H1 (cell line): ENCODE results near the gene CDH8. TPM values are rescaled to one million over a fixed set of nuclear protein-coding genes. Genes with fewer than 3 reads are reported as not detected.

ENCODE experiments used
- CTCF ChIA-PET: fragments of 300-600 bp; sonication (Branson Sonifier 250); formaldehyde crosslinking; loops from one replicate; lab custom pipeline; 2021; ENCODE audit not compliant: partially characterized antibody; lab: Charles Lee
- POLR2A ChIA-PET: fragments of 300-600 bp; sonication (Branson Sonifier 250); formaldehyde crosslinking; loops from one replicate; lab custom pipeline; 2021; ENCODE audit warnings: inconsistent platforms; ENCODE audit not compliant: partially characterized antibody; lab: Charles Lee
- DNase-seq, 2 experiments: peaks; one replicate each; pipeline versions ENCODE4 v3.0.0 to v3.0.0-alpha.2; 2010 to 2022; ENCODE audit warnings: low spot score in 2 of 2, low read depth in 1 of 2, mixed read lengths in 1 of 2
- FAIRE-seq: peaks from 2 replicates; lab custom pipeline; 2011; peaks lifted over from hg19 to GRCh38; lab: Jason Lieb, UNC
- H2AFZ ChIP-seq: 2 replicates; pipeline ENCODE4 v1.8.1; 2012; ENCODE audit warnings: low read length, inconsistent platforms
- H2AK5ac ChIP-seq: 2 replicates; pipeline ENCODE4 v1.6.1; 2013; ENCODE audit warnings: low read depth, low read length
- H2BK120ac ChIP-seq: replicated peaks from 2 replicates; pipeline ENCODE3; 2013; ENCODE audit warnings: low read depth, low read length, inconsistent platforms
- H2BK12ac ChIP-seq: 2 replicates; pipeline ENCODE4 v1.6.1; 2013; ENCODE audit warnings: low read depth, low read length
- H2BK15ac ChIP-seq: 2 replicates; pipeline ENCODE4 v1.6.1; 2013; ENCODE audit warnings: low read length
- H2BK20ac ChIP-seq: 2 replicates; pipeline ENCODE4 v1.6.1; 2013; ENCODE audit warnings: low read length
- H2BK5ac ChIP-seq: 2 replicates; pipeline ENCODE4 v1.6.1; 2013; ENCODE audit warnings: low read depth, low read length
- H3K14ac ChIP-seq: 2 replicates; pipeline ENCODE4 v1.6.1; 2013; ENCODE audit warnings: inconsistent platforms; ENCODE audit not compliant: insufficient read length
- H3K18ac ChIP-seq: 2 replicates; pipeline ENCODE4 v1.6.1; 2013; ENCODE audit warnings: low read length; ENCODE audit errors: extremely low read depth
- H3K23ac ChIP-seq: 2 replicates; pipeline ENCODE4 v1.6.1; 2013; ENCODE audit warnings: inconsistent platforms; ENCODE audit not compliant: insufficient read length
- H3K23me2 ChIP-seq: 2 replicates; pipeline ENCODE4 v1.6.1; 2013; ENCODE audit warnings: low read depth, low read length
- H3K27ac ChIP-seq: 2 replicates; pipeline ENCODE4 v1.6.1; 2011; ENCODE audit warnings: low read depth, low read length, inconsistent platforms
- H3K27me3 ChIP-seq, 4 experiments: replicated peaks in 1 of 4; 1 replicate in 1 of 4; 2 replicates in 3 of 4; pipeline versions ENCODE4 v1.6.1 to v1.8.1; 2011 to 2013; ENCODE audit warnings: low read length in 3 of 4, mild to moderate bottlenecking in 3 of 4, inconsistent platforms in 2 of 4, mixed read lengths in 2 of 4, moderate library complexity in 1 of 4; ENCODE audit not compliant: control insufficient read depth in 3 of 4, insufficient read depth in 3 of 4; ENCODE audit errors: extremely low read depth in 1 of 4
- H3K36me3 ChIP-seq, 4 experiments: 2 replicates each; pipeline versions ENCODE4 v1.6.1 to v1.8.1; 2011 to 2013; ENCODE audit warnings: mild to moderate bottlenecking in 4 of 4, low read length in 3 of 4, moderate library complexity in 2 of 4, control low read depth in 1 of 4, inconsistent platforms in 1 of 4; ENCODE audit not compliant: insufficient read depth in 4 of 4, control insufficient read depth in 2 of 4
- H3K4ac ChIP-seq: replicated peaks from 2 replicates; pipeline ENCODE3; 2013; ENCODE audit warnings: low read length, low read depth, mixed read lengths, inconsistent platforms; ENCODE audit not compliant: insufficient read length
- H3K4me1 ChIP-seq, 4 experiments: replicated peaks in 1 of 4; 1 replicate in 1 of 4; 2 replicates in 3 of 4; pipeline versions ENCODE4 v1.6.1 to v1.8.1; 2011 to 2013; ENCODE audit warnings: low read length in 3 of 4, inconsistent platforms in 2 of 4, mixed read lengths in 1 of 4; ENCODE audit not compliant: insufficient read depth in 4 of 4, control insufficient read depth in 3 of 4
- H3K4me2 ChIP-seq, 2 experiments: 2 replicates each; pipeline versions ENCODE4 v1.6.1 to v1.8.1; 2011 to 2013; ENCODE audit warnings: low read depth in 2 of 2, low read length in 2 of 2, control low read depth in 1 of 2, inconsistent platforms in 1 of 2, mild to moderate bottlenecking in 1 of 2; ENCODE audit not compliant: insufficient read depth in 1 of 2
- H3K4me3 ChIP-seq, 4 experiments: fragments of 200-600, 300-600 bp in 1 of 4; sonication (generic), shearing (Covaris generic), sonication (Bioruptor Twin) in 1 of 4; 2 replicates each; pipeline versions ENCODE4 v1.5.1 to v1.8.1; 2011 to 2016; ENCODE audit warnings: low read length in 4 of 4, low read depth in 3 of 4, control low read depth in 2 of 4, inconsistent platforms in 2 of 4, mild to moderate bottlenecking in 2 of 4, mixed read lengths in 1 of 4, moderate library complexity in 1 of 4; ENCODE audit not compliant: insufficient read depth in 2 of 4; ENCODE audit errors: extremely low read depth in 1 of 4
- H3K56ac ChIP-seq: replicated peaks from 2 replicates; pipeline ENCODE3; 2013; ENCODE audit warnings: low read depth, mild to moderate bottlenecking, mixed read lengths, low read length, inconsistent platforms; ENCODE audit not compliant: insufficient read length
- H3K79me1 ChIP-seq: 2 replicates; pipeline ENCODE4 v1.6.1; 2013; ENCODE audit warnings: low read depth, low read length, control low read depth
- H3K79me2 ChIP-seq, 2 experiments: 2 replicates each; pipeline versions ENCODE4 v1.6.1 to v1.8.1; 2012 to 2013; ENCODE audit warnings: low read length in 2 of 2, mild to moderate bottlenecking in 2 of 2, inconsistent platforms in 1 of 2; ENCODE audit not compliant: insufficient read depth in 2 of 2, control insufficient read depth in 1 of 2
- H3K9ac ChIP-seq, 4 experiments: replicated peaks in 1 of 4; 1 replicate in 1 of 4; 2 replicates in 3 of 4; pipeline versions ENCODE4 v1.6.1 to v1.8.1; 2011 to 2013; ENCODE audit warnings: low read depth in 3 of 4, low read length in 3 of 4, control low read depth in 2 of 4, mild to moderate bottlenecking in 2 of 4, moderate library complexity in 2 of 4, inconsistent platforms in 1 of 4; ENCODE audit errors: extremely low read depth in 1 of 4
- H3K9me3 ChIP-seq, 2 experiments: 2 replicates each; pipeline versions ENCODE4 v1.6.1 to v1.8.1; 2012 to 2013; ENCODE audit warnings: mild to moderate bottlenecking in 2 of 2, moderate library complexity in 2 of 2, control low read depth in 1 of 2, inconsistent platforms in 1 of 2, low read depth in 1 of 2, low read length in 1 of 2, mixed read lengths in 1 of 2; ENCODE audit not compliant: insufficient read depth in 2 of 2
- H4K20me1 ChIP-seq, 2 experiments: replicated peaks in 1 of 2; 2 replicates each; pipeline versions ENCODE3 to v1.8.1; 2011 to 2013; ENCODE audit warnings: inconsistent platforms in 2 of 2, low read length in 2 of 2, mild to moderate bottlenecking in 1 of 2; ENCODE audit not compliant: insufficient read depth in 2 of 2, control insufficient read depth in 1 of 2
- H4K5ac ChIP-seq: 2 replicates; pipeline ENCODE4 v1.6.1; 2013; ENCODE audit warnings: low read length, low read depth, mixed read lengths, inconsistent platforms; ENCODE audit not compliant: insufficient read length
- H4K8ac ChIP-seq: 2 replicates; pipeline ENCODE4 v1.8.0; 2013; ENCODE audit warnings: mild to moderate bottlenecking, moderate library complexity, low read length, inconsistent platforms; ENCODE audit not compliant: insufficient read depth; ENCODE audit errors: extremely low read depth
- H4K91ac ChIP-seq: replicated peaks from 2 replicates; pipeline ENCODE3; 2013; ENCODE audit warnings: low read length, mixed read lengths, inconsistent platforms; ENCODE audit not compliant: insufficient read length
- ASH2L ChIP-seq: fragments of 200-600, 300-600 bp; sonication (generic); IDR thresholded peaks from one replicate; pipeline ENCODE4 v1.7.1; 2017; ENCODE audit warnings: low read length
- EGR1 ChIP-seq: IDR thresholded peaks from 2 replicates; pipeline ENCODE4 v1.6.1; 2011; ENCODE audit warnings: low read depth, low read length, borderline replicate concordance
- EZH2 ChIP-seq: fragments of 200-600 bp; sonication (generic); IDR thresholded peaks from 2 replicates; pipeline ENCODE4 v1.7.1; 2012; ENCODE audit warnings: low read depth, mild to moderate bottlenecking, moderate library complexity, low read length, inconsistent platforms; ENCODE audit not compliant: severe bottlenecking
- HDAC6 ChIP-seq: IDR thresholded peaks from one replicate; pipeline ENCODE4 v1.7.1; 2012; ENCODE audit warnings: low read depth, mild to moderate bottlenecking, inconsistent platforms, low read length, moderate library complexity
- MAFK ChIP-seq: IDR thresholded peaks from 2 replicates; pipeline ENCODE4 v1.6.1; 2012; ENCODE audit warnings: low read depth, mild to moderate bottlenecking, improper control_type of control experiment, low read length
- MAX ChIP-seq: IDR thresholded peaks from 2 replicates; pipeline ENCODE4 v1.6.1; 2012; ENCODE audit warnings: inconsistent platforms
- RAD21 ChIP-seq, 2 experiments: IDR thresholded peaks in 1 of 2; conservative IDR thresholded peaks in 1 of 2; 2 replicates each; pipeline ENCODE4 v1.6.1; 2011; ENCODE audit warnings: low read depth in 2 of 2, low read length in 2 of 2, improper control_type of control experiment in 1 of 2, inconsistent platforms in 1 of 2, mild to moderate bottlenecking in 1 of 2, moderate library complexity in 1 of 2
- RNF2 ChIP-seq: fragments of 200-900, 300-1000 bp; sonication (generic); IDR thresholded peaks from 2 replicates; pipeline ENCODE4 v1.7.1; 2016; ENCODE audit warnings: borderline replicate concordance, low read depth, mild to moderate bottlenecking, antibody characterized with exemption, low read length; ENCODE audit not compliant: poor library complexity, severe bottlenecking; ENCODE audit errors: missing control alignments
- SRF ChIP-seq: IDR thresholded peaks from 2 replicates; pipeline ENCODE4 v1.6.1; 2011; ENCODE audit warnings: mild to moderate bottlenecking, low read depth, low read length, moderate library complexity
- TEAD4 ChIP-seq: IDR thresholded peaks from 2 replicates; pipeline ENCODE4 v1.6.1; 2012; ENCODE audit warnings: low read depth, low read length, inconsistent platforms, mixed read lengths
- YY1 ChIP-seq: IDR thresholded peaks from 2 replicates; pipeline ENCODE4 v1.6.1; 2011; ENCODE audit warnings: low read depth, mild to moderate bottlenecking, low read length
- WGBS, 2 experiments: shearing (Covaris generic) in 1 of 2; methylation state at CpG; one replicate each; pipeline versions ENCODE4 v1.1.6 to v1.1.7; 2013 to 2015; ENCODE audit warnings: low lambda C conversion rate in 2 of 2, mixed read lengths in 2 of 2, inconsistent platforms in 1 of 2, low coverage in 1 of 2, missing lambda C conversion rate in 1 of 2; ENCODE audit not compliant: insufficient replicate concordance in 2 of 2, insufficient coverage in 1 of 2, insufficient read length in 1 of 2; ENCODE audit errors: extremely low coverage in 1 of 2, missing lambda C conversion rate in 1 of 2; 5-methylcytosine and 5-hydroxymethylcytosine counted together
- polyA plus RNA-seq, 7 experiments: library from polyadenylated mRNA; depleted of rRNA in 3 of 7; stranded (reverse) in 5 of 7; unstranded in 2 of 7; fragments of >200 nt in 5 of 7; fragments of 200-250 nt in 2 of 7; gene quantifications; 1 replicate in 5 of 7; 2 replicates in 1 of 7; 4 replicates in 1 of 7; pipeline versions ENCODE4 v1.2.1 to v1.2.3, GENCODE V29; 2011 to 2013; ENCODE audit warnings: missing spikeins in 2 of 7, mixed read lengths in 2 of 7
- total RNA-seq: library from RNA; stranded (reverse); fragmentation: NEBNext Ultra II Directional; extraction: Animal tissue kit (Norgen Biotek cat#: 25700); gene quantifications from 2 replicates; pipeline ENCODE4 v1.2.1, GENCODE V29; 2021
- TF ChIP-seq, protein P1 (sequence below): IDR thresholded peaks from 2 replicates; pipeline ENCODE4 v1.6.1; 2012; ENCODE audit warnings: low read length, inconsistent platforms

The CDH8 gene
- total and polyA plus RNA-seq, 2 of the 8 experiments (the other 6 are each of a cell fraction or from before 2014, with no cell fraction given) = 7.7 to 8.4 TPM

- Histone ChIP-seq H3K23ac (no peak overlapping the region), H3K4me2 (no peak overlapping the region), H3K4ac (no peak overlapping the region), H3K79me2 (no peaks in the 10 kb centered on the region), H3K9me3 (no peaks in the 10 kb centered on the region), H3K4me1 (peaks cover 0 to 2% (median 0%) of the 10 kb centered on the region in 4 experiments; a peak in 2 of 7 replicates), H4K20me1 (no peaks in the 10 kb centered on the region), H2AK5ac (no peak overlapping the region), H3K18ac (no peak overlapping the region), H3K56ac (no peak overlapping the region), H3K27ac (no peak overlapping the region), H3K4me3 (no peak overlapping the region), H2AFZ (no peak overlapping the region), H3K79me1 (no peaks in the 10 kb centered on the region), H4K8ac (no peak overlapping the region), H2BK15ac (no peak overlapping the region), H3K23me2 (no peaks in the 10 kb centered on the region), H2BK12ac (no peak overlapping the region), H3K14ac (no peak overlapping the region), H2BK20ac (no peak overlapping the region), H3K36me3 (no peaks in the 10 kb centered on the region; a peak in 1 of 8 replicates), H4K5ac (no peak overlapping the region), H3K27me3 (no peaks in the 10 kb centered on the region), H4K91ac (no peak overlapping the region), H3K9ac (no peak overlapping the region), H2BK5ac (no peak overlapping the region), H2BK120ac (no peak overlapping the region)
- 89% methylated on average over 2 of the region's 2 CpGs; no CpG with 5 or more reads in 1 of the 2 experiments for WGBS, 2 experiments
- FAIRE-seq (no peak), DNase-seq (no peak)
- ChIA-PET CTCF (interaction anchor here (1.7 kb wide), 1 partner anchor 13 kb away, joined by 4 read pairs; no protein-coding TSS in a partner anchor), POLR2A (no interaction called here)
- no peak for TF ChIP-seq TEAD4
- no peak for TF ChIP-seq RNF2
- TF ChIP-seq MAX = no peak
- no peak for TF ChIP-seq SRF
- TF ChIP-seq HDAC6 = no peak
- TF ChIP-seq RAD21 (IDR thresholded peaks at IDR 0.05 in 1 of 2, conservative IDR thresholded peaks at IDR 0.05 in 1 of 2; ENCODE audit: low read depth in 2 of 2, low read length in 2 of 2) = no peak
- no peak for TF ChIP-seq EZH2
- TF ChIP-seq, protein P1, sequence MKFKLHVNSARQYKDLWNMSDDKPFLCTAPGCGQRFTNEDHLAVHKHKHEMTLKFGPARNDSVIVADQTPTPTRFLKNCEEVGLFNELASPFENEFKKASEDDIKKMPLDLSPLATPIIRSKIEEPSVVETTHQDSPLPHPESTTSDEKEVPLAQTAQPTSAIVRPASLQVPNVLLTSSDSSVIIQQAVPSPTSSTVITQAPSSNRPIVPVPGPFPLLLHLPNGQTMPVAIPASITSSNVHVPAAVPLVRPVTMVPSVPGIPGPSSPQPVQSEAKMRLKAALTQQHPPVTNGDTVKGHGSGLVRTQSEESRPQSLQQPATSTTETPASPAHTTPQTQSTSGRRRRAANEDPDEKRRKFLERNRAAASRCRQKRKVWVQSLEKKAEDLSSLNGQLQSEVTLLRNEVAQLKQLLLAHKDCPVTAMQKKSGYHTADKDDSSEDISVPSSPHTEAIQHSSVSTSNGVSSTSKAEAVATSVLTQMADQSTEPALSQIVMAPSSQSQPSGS = no peak
- TF ChIP-seq YY1 = no peak
- no peak for TF ChIP-seq ASH2L
- no peak for TF ChIP-seq EGR1
- TF ChIP-seq MAFK = no peak
Measured at GRCh38 chr16:61842666-61843065, 193.6 kb downstream of the CDH8 start.
